Nephron (organoid): ENCODE data around the gene RGS14.

Experiments
- H3K27ac Mint-ChIP-seq, 3 experiments: 2 replicates each; pipeline ENCODE4 v1.8.0; 2020; ENCODE audit warnings: mixed read lengths in 3 of 3, mild to moderate bottlenecking in 2 of 3, moderate library complexity in 1 of 3
- H3K27me3 Mint-ChIP-seq: 2 replicates; pipeline ENCODE4 v1.8.0; 2021; ENCODE audit warnings: low read depth, mild to moderate bottlenecking, moderate library complexity, mixed read lengths
- H3K36me3 Mint-ChIP-seq: 2 replicates; pipeline ENCODE4 v1.8.0; 2020; ENCODE audit warnings: low read depth, mixed read lengths
- H3K4me1 Mint-ChIP-seq: 2 replicates; pipeline ENCODE4 v1.8.0; 2020; ENCODE audit warnings: mixed read lengths
- H3K4me3 Mint-ChIP-seq, 3 experiments: 2 replicates each; pipeline ENCODE4 v1.8.0; 2020; ENCODE audit warnings: mild to moderate bottlenecking in 3 of 3, mixed read lengths in 3 of 3, moderate library complexity in 2 of 3
- H3K9me3 Mint-ChIP-seq: 2 replicates; pipeline ENCODE4 v1.8.0; 2020; ENCODE audit warnings: mixed read lengths
- TF ChIP-seq, protein P1 (sequence below), 3 experiments: fragments of 200-600 bp; sonication (generic); IDR thresholded peaks; one replicate each; pipeline ENCODE4 v1.5.0; 2021; ENCODE audit warnings: antibody characterized with exemption in 3 of 3; ENCODE audit not compliant: unreplicated experiment in 3 of 3

Gene RGS14

DNA sequence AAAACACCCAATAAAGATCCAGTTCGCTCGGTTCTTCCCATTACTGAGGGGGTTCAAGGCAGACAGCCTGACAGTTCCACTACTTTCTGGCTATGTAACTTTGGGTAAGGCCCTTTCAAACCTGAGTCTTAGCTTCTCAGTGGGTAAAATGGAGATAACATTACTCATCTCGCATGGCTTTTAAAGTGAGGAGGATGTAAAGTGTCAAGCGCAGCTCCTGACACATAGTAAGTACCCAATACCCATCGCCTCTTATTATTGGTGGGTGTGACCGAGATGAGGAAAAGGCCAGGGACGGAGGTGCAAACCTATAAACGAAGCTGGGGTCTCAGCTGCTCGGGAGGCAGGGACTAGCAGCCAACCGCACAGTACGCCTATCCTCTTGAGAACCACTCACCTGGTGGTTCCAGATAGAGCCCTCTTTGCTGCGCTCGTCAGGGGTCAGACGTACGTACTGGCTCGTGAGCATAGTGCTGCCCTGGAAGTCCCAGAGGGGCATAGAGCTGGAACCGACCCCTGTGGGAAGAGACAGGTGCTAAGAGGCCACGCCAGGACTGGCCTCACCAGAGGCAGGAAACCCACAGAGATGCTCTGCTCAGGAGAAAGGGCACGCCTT lies 6.8 kb upstream of the RGS14 start:
- Mint-ChIP-seq H3K27me3 (peaks cover 3% of the 10 kb centered on the region), H3K27ac (peak overlapping the region; percentile 98 to 100 (median 99)), H3K36me3 (peaks cover 12% of the 10 kb centered on the region), H3K4me1 (peaks cover 35% of the 10 kb centered on the region), H3K4me3 (peak overlapping the region; percentile 91 to 98 (median 96)), H3K9me3 (no peaks in the 10 kb centered on the region)
- TF ChIP-seq, protein P1, sequence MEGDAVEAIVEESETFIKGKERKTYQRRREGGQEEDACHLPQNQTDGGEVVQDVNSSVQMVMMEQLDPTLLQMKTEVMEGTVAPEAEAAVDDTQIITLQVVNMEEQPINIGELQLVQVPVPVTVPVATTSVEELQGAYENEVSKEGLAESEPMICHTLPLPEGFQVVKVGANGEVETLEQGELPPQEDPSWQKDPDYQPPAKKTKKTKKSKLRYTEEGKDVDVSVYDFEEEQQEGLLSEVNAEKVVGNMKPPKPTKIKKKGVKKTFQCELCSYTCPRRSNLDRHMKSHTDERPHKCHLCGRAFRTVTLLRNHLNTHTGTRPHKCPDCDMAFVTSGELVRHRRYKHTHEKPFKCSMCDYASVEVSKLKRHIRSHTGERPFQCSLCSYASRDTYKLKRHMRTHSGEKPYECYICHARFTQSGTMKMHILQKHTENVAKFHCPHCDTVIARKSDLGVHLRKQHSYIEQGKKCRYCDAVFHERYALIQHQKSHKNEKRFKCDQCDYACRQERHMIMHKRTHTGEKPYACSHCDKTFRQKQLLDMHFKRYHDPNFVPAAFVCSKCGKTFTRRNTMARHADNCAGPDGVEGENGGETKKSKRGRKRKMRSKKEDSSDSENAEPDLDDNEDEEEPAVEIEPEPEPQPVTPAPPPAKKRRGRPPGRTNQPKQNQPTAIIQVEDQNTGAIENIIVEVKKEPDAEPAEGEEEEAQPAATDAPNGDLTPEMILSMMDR (IDR thresholded peaks at IDR 0.05; ENCODE audit: unreplicated experiment in 3 of 3) = no peak

DNA sequence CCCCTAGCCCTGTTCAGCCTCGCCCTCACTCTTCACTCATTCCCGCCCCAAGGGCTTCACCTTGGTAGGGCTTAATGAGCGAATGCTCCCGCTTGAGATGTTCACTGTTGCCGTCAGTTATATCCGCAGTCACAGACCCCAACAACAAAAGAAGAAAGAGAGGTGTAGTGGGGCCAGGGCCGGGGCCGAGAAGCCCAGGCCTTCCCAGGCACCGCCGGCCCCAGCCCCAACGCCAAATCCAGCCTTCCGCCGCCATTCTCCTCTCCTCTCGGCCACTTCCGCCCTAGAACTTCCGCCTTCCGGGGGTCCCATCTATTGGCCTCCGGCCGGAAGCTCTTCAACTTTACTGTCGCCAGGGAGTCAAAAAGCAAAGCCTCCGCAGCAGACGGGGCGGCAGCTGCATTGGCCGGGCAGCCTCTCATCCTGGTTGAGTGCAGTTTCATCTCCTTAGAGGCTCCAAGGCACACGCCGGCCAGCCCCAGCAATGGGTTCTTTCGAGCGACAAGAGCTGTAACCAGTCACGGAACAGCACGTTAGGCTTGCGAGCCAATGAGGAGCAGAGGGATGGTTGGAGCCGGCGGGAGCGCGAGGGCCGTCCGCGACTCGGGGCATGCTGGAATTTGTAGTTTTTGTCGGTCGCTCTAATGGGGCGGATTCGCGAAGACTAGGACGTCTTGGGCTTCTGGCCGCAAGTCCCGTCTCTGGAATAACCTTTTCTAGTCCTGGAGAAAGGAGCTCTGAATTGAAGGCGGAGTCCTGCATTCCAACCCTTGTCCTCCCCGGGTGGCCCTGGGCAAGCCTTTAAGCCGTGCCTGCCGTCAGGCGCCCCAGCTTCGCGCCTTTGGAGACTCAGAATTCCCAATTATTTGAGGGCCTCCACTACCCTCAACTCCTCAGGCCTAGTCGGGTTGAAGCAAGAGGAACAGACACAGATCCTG lies 6.1 kb upstream of the RGS14 start, which contains the start of gene LMAN2:
Gene LMAN2, minus strand, starts transcription at position 277 of the 938 bp plus-strand sequence. Its CDS starts 21 bp downstream, at position 256.
- peaks cover 3% of the 10 kb centered on the region for H3K27me3 Mint-ChIP-seq
- peak within 1 kb of the TSS; percentile 98 to 100 (median 99) for H3K27ac Mint-ChIP-seq
- peaks cover 35% of the 10 kb centered on the region for H3K4me1 Mint-ChIP-seq
- no peaks in the 10 kb centered on the region for H3K9me3 Mint-ChIP-seq
- peaks cover 7% of the 10 kb centered on the region for H3K36me3 Mint-ChIP-seq
- TF ChIP-seq, protein P1 (IDR thresholded peaks at IDR 0.05; ENCODE audit: unreplicated experiment in 3 of 3) = no peak
- H3K4me3 Mint-ChIP-seq = peak within 1 kb of the TSS; percentile 91 to 98 (median 96)

DNA sequence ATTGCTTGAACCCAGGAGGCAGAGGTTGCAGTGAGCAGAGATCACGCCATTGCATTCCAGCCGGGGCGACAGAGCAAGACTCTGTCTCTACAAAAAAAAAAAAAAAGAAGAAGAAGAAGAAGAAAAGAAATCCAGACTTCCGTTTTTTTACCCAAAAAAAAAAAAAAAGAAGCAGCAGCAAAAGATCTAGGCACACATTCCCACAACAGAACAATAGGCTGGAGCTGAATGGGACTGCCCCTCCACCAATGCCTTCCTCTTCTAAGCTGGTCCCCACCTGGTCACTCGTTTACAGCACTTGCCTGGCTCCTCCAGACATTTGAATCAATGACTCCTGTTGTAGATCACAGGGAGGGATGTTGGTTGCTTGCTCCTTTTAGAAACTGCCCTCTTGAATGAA lies 4.6 kb upstream of the RGS14 start:
- Mint-ChIP-seq H3K36me3 (no peaks in the 10 kb centered on the region), H3K9me3 (no peaks in the 10 kb centered on the region), H3K4me3 (peak overlapping the region; percentile 60 to 82 (median 70)), H3K27me3 (peaks cover 8% of the 10 kb centered on the region), H3K27ac (peak overlapping the region; percentile 27 to 55 (median 38)), H3K4me1 (peaks cover 29% of the 10 kb centered on the region)
- TF ChIP-seq, protein P1 (IDR thresholded peaks at IDR 0.05; ENCODE audit: unreplicated experiment in 3 of 3) = no peak

DNA sequence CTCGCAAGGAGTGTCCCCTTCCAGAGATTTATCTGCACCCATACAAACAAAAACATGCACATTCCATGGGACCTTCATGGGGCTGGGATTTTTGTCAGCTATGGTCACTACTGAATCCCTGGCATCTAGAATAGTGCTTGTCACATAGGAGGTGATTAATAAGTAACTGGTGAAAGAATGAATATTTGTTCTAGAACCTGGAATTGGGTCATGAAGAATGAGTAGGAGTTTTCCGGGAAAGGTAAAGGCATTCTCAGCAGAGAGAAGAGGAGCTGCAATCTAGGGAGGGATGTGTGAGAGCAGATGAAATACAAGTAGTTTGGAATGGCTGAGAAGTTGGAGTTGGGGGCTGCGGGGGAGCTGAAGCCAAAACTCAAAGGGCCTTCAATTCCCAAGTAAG lies 3.5 kb upstream of the RGS14 start:
- H3K4me1 Mint-ChIP-seq = peaks cover 25% of the 10 kb centered on the region
- H3K27me3 Mint-ChIP-seq = peaks cover 8% of the 10 kb centered on the region
- peak overlapping the region in 2 of 3 experiments; percentile 21 to 34 for H3K27ac Mint-ChIP-seq
- peak overlapping the region in 2 of 3 experiments; percentile 15 to 55 for H3K4me3 Mint-ChIP-seq
- no peaks in the 10 kb centered on the region for H3K9me3 Mint-ChIP-seq
- TF ChIP-seq, protein P1 (IDR thresholded peaks at IDR 0.05; ENCODE audit: unreplicated experiment in 3 of 3) = no peak
- H3K36me3 Mint-ChIP-seq = no peaks in the 10 kb centered on the region

DNA sequence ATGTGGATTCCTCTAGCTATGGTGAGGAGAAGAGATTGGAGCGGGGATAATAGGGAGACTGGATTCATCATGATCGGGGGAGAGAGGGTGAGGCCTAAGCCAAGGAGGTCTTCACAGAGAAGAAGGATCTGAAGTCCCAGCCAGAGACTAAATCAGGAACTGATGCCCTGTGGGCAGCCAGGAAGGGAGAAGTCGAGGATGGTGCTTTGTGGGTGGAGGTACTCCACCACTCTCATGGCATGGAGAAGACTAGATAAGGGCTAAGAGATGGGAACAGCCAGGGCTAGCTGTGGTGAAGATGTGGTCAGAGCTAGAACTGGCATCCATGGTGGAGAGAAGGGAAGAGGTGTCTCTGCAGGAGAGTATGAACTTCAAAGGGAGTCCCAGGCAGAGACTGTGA lies 3.0 kb upstream of the RGS14 start:
- TF ChIP-seq, protein P1 (IDR thresholded peaks at IDR 0.05; ENCODE audit: unreplicated experiment in 3 of 3) = no peak
- H3K9me3 Mint-ChIP-seq = no peaks in the 10 kb centered on the region
- peaks cover 6% of the 10 kb centered on the region for H3K27me3 Mint-ChIP-seq
- peaks cover 20% of the 10 kb centered on the region for H3K4me1 Mint-ChIP-seq
- peak overlapping the region in 1 of 3 experiments; percentile 21 for H3K27ac Mint-ChIP-seq
- no peak overlapping the region for H3K4me3 Mint-ChIP-seq
- H3K36me3 Mint-ChIP-seq = no peaks in the 10 kb centered on the region
